Testis (tissue), 2 donors: ENCODE data around the gene RABGAP1L.

ENCODE experiments used
- POLR2A ChIP-seq: fragments of 450-650 bp; IDR thresholded peaks from one replicate; pipeline ENCODE4 v1.6.1; 2017; ENCODE audit warnings: antibody characterized with exemption, mild to moderate bottlenecking, moderate library complexity
- TF ChIP-seq, protein P1 (sequence below), 3 experiments: fragments of 450-650 bp in 2 of 3; fragments of 200-600 bp in 1 of 3; sonication (generic) in 1 of 3; IDR thresholded peaks; one replicate each; pipeline ENCODE4 v1.5.1; 2016 to 2019; ENCODE audit warnings: antibody characterized with exemption in 3 of 3, mild to moderate bottlenecking in 2 of 3, moderate library complexity in 1 of 3

DNA sequence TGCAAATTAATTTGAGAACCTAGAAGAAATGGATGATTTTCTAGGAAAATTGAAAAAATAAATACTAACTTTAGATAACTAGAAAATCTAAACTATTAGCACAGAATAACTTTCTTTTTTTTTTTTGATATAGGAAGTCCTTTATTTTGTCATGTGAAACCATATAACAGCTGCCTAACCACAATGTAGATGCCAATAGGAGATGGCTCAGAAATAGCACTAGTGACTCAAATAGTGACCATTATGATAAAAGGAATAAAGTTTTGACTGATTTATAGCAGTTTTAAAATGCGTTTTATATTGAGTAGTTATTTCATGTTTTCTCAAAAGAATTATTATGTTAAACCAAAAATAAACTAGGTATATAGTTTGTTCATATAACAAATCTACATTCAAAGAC lies 682.4 kb downstream of the RABGAP1L start:
- TF ChIP-seq, protein P1, sequence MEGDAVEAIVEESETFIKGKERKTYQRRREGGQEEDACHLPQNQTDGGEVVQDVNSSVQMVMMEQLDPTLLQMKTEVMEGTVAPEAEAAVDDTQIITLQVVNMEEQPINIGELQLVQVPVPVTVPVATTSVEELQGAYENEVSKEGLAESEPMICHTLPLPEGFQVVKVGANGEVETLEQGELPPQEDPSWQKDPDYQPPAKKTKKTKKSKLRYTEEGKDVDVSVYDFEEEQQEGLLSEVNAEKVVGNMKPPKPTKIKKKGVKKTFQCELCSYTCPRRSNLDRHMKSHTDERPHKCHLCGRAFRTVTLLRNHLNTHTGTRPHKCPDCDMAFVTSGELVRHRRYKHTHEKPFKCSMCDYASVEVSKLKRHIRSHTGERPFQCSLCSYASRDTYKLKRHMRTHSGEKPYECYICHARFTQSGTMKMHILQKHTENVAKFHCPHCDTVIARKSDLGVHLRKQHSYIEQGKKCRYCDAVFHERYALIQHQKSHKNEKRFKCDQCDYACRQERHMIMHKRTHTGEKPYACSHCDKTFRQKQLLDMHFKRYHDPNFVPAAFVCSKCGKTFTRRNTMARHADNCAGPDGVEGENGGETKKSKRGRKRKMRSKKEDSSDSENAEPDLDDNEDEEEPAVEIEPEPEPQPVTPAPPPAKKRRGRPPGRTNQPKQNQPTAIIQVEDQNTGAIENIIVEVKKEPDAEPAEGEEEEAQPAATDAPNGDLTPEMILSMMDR (IDR thresholded peaks at IDR 0.05), result no peak
- TF ChIP-seq POLR2A, result no peak
